Measurements from ENCODE around the gene SMARCAL1.
"Not testable (repeated sequence)": the region's sequence is repeated elsewhere in the genome, so short reads cannot be mapped to it uniquely, and the experiment has no call there.

Gene SMARCAL1

DNA sequence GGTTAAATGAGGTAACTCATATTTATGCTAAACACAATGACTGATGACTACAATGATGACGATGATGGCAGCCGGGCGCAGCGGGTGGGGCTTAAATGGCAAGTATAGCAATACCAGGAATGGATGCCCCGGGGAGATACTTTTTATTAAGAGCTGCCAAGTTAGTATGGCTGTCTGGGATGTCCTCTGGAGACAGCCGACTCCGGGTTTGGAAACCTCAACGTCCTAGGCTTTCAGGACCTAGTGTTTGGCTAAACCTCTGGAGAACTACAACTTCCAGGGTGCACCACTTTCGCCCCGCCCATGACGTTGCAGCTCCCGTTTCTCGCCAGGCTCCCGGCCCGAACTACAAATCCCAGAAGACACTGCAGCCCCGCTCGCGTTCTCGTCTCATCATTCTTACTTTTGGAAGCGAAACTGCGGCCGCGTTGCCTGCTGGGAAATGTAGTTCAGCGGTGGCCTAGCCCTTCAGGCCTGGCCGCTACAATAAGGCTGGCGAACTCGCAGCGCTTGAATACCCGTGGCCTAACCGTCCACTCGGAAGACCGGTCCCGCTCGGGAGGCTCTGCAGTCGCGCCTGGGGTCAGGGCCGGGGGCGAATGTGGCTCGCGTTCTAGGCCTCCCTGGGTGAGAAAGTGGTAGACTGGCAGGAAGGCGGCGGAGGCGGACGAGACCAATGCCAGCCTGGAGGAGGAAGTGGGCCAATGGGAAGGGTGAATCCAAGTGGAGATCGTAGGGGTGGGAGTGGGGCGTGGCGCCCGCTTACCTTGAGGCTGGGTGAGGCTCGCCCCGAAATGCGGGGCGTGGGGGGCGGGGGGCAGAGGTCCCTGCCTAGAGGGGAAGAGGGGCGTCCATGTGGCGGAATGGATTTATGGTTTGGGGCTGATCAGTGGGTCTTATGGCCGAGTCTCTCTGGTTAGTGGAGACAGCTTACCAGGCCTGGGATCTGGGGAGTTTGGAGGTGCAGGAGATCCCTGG, at the start of gene SMARCAL1:
Gene SMARCAL1 (plus strand): TSS at position 463 of the 978 bp plus-strand sequence. CDS start 2,221 bp downstream, outside the sequence.
- DNase-seq: peak; percentile 97

DNA sequence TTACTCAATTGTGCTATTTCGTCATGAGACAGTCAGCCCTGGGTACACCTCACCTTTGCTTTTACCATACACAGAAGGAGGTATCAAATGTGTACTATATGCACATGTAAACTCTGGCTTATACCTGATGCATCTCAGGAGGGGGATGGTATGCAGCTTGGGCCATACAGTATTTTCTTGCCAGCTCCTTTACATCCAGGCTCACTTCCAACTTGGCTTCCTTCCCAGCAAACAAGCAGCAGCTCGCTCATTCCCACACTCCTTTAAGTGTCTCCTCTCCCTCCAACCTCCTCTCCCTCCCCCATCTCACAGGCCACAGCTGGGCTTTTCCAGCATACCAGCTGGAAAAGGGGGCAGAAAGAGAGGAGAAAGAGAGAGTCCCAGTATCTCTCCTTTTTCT, 49.6 kb upstream of the SMARCAL1 start:
- DNase-seq: no peak

DNA sequence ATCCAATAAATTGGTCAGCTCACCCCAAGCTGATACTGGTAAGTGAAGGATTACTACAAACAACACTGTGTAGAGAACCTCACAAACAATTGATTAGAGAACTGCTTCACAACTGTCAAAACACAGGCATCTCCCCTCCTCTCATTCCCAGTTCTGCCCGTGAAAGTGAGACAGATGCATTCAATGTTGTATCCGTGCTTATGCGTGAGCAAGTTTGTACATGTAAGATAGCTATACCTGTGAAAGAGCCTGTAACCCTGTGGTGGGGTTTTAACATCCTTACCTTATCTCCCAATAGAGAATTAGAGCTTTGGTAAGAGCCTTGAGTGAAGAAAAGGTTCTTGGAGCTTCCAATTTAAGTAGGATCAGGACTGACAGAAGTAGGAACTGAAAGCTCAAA, 49.1 kb upstream of the SMARCAL1 start:
- DNase-seq: no peak

DNA sequence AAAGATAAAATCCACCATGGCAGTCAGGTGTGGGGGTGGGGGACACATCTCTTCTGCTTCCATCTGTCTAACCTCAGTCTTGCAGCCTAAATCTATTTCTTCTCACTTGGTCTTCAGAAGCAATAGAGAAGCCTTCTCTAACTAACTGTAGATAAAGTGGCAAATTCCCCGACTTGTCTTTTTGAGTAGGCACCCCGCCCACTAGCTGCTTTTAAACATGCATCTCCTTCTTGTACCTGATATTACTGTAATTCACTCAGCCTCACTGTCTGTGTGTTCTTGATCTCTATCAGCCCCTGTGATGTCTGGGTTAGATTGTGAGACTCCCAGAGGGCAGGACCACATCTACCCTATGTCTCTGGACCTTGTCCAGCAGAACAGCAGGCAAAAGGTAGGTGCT, 46.8 kb upstream of the SMARCAL1 start:
- no peak for DNase-seq

DNA sequence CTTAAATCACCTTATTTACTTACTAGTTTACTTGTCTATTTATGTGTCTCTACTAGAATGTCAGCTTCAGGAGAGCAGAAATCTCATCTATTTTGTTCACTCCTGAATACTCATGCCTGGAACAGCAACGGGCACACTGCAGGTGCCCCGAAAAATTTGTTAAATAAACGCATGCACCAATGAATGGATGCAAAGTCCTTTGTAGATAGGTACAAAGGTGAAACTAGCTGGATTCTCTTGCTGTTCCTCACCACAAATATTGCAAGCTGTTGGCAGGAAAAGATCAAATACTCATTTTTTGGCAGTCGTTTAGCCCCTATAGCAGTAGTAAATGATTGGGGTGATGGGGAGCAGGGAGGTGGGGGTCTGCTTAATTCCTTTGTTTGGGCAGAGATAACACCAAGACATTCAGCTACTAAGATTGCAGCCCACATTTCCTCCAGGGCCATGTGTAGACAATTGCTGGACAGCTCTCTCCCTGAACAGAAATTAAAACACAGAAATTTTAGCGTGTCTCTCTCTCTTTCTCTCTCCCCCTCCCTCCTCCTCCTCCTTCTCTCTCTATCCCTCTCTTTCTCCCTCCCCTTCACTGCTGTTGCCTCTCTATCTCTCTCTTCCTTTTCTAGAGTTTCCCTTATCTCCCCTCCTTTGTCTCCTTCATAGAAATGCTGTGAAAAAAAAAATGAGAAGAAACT, 45.4 kb upstream of the SMARCAL1 start:
- no peak for DNase-seq

DNA sequence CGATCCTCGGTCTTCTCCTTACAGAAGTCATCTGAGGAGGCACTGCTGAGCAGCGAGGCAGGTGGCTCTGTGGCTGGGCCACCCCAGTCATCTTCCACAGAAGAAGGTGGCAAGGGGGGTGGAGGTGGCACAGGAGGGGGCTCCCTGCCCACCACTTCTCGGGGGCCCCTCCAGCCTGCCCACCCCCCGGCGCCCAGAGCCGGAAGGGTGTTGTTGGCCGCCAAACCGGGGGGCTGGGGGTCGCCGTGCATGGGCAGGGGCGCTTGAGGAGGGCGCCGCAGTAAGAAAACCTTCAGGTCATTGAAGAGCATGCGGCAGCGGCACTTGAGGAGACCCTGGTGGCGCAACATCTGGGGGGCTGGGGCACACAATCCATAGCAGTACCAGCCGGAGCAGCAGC, 42.5 kb upstream of the SMARCAL1 start:
- no peak for DNase-seq

DNA sequence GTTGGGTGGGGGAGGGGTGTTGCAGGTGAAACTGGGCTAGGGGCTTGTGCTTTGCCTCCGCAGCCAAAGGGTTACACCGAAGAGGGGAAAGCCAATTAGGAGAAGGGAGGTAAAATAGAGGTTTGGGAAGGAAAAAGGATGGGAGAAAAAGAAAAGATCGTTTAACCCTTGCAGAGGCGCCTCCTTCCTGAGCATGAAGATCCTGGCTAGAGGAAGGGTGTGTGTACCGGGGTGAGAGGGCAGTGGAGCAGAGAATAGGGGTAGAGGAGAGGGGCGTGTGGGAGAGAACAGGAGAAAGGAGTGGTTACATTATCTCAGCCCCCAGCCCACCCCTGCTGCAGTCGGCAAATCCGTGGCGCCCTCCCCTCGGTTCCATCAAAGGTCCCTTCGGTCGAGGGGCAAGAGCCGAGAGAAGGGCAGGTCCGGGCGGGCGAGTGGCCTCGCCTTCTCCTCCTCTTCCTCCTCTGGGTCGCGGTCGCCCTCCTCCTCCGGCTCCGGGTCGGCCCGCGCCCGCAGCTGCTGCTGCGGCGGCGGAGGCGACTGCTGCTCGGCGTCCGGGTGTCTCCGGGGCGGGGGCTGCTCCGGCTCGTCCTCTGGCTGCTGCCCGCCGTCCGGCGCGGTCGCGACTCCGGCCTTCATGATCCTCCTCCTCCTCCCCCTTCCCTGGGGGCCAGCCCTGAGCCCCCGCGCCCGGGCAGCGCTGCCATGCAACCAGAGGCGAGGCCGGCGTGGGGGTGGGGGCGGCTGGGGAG, 41.1 kb upstream of the SMARCAL1 start:
- no peak for DNase-seq

DNA sequence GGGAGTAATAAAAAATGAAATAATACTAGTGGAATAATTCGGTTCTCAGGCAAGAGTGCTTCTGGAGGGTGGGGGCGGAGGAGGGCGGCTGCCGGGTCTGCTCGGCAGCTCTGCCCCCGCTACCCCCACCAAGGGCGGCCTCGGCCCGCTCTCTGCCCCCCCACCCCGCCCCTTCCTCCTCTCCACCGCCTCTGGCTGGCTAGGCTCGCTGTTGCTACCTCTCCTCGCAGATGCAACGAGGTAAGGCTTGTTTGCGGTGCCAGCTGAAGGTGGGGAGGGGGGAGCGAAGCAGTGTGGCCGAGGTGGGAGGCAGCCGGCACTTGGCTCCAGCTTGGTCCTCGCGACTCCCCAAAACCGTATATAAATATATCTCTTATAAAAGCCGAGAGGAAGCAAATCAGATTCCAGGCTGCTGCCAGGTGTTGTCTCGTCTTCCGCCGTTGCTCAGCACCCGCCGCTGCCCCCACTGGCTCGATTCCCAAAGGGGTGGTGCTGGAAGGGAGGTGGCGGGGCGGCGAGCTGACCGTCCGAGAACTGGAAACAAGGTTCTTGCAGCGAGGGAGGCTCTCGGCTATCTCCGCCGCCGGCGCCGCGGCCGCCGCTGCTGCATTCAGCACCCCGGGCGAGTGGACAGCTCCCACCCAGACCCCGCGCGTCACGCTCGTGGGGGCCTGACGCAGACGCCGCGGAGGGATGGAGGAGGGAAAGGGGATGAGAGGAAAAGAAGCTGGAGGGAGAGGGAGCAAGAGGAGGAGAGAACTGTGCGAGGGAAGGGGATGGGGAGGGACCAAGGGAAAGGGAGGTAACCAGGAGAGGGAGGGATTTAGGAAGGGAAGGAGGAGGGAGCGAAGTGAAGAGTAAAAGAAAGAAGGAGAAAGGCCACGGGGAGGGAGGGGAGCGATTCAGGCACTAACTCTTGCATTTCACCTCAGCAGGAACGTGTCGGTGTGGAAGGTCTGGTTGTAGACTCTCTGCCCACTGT, 40.3 kb upstream of the SMARCAL1 start, which contains the start of gene MARCHF4:
Gene MARCHF4 (minus strand): TSS at position 763 of the 982 bp plus-strand sequence. CDS start 2,223 bp downstream, outside the sequence.
- peak; percentile 82 for DNase-seq

DNA sequence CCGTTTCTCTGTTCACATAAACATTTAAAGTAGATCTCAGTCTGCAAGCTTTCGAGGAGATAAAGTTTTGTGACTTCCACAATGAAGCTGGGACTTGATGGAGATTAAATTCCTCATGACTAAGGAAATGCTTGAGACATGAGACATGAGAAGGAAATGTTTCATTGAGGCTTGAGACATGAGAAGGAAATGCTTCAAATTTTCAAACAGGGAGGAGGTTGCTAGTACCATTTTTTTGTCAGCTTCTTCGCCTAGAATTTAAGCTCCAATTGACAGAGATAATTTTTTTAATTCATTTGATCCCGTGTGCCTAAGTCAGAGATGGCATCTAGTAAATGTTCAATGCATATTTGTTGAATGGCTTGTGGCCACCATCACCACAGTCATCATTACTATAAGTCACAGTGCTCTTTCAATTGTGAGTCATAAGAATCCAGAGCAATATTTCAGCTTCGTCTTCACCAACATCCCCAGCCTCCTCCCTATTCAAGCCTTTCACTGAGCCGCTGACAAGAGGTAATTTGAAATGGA, 39.5 kb upstream of the SMARCAL1 start:
- no peak for DNase-seq

DNA sequence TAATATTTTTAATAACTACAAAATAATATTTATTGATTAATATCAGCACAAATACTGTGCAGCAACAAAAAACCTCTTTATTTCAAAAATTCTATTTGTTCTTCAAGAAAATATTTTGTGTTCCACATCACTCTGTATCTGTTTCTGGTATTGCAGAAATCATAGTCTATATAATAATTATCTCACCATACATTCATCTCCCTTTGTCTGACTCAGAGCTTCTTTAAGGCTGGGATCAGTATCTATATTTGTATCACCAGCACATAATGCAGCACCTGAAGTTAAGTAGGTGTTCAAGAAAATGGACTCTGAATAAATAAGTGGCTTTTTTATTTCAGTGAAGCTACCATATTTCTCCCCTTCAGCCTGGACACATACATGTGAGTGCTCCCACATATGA, 38.4 kb upstream of the SMARCAL1 start:
- DNase-seq: no peak

DNA sequence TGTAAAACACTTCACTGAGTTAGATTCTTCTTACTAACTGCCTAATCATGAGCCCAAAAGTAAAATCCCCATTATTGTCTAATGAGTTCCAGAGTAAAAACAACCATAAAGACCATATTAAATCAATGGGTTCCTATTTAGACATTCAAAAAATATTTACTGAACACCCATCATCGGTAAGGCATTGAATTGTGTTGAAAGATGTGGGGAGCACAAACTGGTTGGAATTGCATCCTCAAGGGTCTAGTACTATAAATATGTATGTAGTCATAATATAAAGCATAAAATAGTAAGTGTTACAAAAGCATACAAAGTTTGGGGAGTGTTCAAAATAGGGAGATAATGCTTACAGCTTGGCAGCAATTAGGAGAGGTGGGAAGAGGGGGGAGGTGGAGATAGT, 37.0 kb upstream of the SMARCAL1 start:
- DNase-seq: no peak

DNA sequence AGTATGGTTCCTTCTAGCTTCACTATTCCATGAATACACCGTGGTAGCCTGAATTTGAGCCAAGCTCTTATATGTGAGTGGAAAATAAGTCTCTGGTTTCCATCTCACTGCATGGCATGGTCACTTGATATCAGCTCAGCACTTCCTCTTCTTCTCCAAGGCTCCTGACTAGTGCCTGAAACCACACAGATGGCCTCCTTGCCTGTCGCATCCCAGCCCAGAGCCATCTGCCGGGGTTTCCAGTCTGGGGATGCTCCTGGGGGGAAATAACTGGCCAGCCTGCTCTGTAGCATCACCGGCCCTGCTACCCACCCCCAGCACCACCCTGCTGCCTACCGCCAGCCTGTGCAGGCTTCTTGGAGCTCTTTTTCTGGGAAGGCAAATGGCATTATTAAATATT, 32.3 kb upstream of the SMARCAL1 start:
- no peak for DNase-seq

DNA sequence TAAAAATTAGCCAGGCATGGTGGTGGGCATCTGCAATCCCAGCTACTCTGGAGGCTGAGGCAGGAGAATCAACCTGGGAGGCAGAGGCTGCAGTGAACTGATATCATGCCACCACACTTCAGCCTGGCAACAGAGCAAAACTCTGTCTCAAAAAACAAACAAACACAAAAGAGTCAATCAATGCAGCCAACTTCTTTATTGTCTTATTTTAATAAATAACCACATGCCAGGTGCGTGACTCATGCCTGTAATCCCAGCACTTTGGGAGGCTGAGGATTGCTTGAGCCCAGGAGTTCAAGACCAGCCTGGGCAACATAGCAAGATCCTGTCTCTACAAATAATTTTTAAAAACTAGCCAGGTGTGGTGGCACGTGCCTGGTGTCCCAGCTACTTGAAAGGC, 27.9 kb upstream of the SMARCAL1 start:
- DNase-seq: not testable (repeated sequence)

DNA sequence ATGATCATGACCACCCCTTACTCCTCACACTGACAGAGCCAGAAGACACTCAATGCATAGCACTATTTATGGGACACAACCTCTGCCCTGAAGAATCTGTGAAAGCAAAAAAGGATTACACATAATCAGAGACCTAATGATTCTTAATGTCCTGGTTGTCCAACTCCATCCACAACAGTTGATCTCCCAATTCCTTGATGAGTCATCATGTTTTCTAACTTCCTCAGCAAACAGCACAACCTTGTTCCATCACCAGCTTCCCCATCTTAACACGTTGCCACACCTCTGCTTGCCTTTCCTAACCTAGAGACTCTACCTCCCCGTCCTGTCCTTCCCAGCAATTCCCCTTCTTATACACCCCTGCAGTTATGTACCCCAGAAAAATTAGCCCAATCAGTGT, 26.8 kb upstream of the SMARCAL1 start:
- no peak for DNase-seq

DNA sequence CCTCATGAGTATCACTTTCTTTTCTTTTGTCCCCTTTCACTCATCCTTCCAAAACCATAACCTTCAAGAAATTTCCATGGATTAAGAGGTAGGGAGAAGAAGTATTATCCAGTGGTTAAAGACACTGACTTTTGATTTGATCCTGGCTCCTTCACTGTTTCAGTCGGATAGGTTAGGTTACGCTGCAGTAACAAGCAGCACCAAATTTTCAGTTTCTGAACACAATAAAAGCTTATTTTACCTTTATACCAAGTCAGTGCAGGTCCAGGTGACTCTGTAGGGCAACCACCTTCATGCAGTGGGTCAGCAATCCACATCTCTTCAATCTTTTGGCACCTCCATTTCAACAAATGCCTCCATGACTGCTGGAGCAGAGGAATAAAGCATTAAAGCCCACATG, 25.0 kb upstream of the SMARCAL1 start:
- no peak for DNase-seq

DNA sequence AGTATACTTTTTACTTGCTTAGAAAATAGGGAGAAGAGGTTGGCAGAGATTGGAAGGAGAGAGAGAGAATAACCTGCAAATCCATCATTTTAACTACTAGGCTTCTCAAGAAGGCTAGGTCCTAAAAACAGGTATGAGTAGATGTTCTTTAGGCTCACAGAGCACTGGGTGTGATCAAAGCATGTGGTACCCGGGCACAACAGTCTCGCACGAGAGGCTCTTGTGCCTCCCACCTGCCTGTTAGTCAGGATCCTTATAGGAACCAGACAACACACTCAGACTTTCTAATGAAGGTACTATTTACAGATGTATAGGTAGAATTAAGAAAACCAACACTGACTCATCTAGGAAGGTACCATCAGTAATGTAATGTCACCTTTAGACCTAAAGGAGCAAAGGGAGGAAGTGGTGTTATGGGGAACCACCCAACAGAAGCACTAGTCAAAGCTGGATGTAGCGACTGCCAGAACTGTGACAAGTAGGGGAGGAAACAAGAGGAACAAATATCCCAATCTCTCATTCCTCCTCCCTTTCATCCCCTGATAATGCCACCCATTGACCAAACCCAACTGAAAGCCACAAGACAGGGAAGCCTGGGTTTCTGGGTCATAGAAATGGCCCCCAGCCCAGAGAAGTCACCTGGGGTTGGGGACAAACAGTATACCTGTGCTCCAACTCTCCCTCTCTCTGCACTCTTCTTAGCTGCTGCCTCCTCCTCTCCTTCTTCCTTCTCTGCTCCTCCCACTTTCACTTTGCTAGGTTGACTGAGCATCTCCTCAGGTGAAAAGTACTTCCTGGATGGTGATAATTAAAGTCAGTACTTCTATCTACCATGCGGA, 24.0 kb upstream of the SMARCAL1 start:
- DNase-seq: no peak

DNA sequence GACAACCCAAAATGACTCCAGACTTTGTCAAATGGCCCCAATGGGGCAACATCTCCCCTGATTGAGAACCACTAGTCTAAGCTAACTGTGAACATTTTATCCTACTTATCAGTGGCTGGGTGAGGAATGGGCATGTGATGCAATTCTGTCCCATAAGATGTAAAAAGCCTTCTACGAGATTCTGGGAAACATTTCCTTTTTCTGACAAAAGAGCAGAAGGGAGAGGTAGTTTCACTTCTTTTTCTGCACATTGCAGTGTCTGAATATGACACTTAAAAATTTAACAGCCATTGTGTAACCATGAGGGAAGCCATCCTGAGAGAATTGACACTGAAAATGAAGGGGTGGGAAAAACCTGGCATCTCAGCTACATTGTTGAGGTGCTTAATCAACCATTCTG, 22.7 kb upstream of the SMARCAL1 start:
- DNase-seq: no peak

DNA sequence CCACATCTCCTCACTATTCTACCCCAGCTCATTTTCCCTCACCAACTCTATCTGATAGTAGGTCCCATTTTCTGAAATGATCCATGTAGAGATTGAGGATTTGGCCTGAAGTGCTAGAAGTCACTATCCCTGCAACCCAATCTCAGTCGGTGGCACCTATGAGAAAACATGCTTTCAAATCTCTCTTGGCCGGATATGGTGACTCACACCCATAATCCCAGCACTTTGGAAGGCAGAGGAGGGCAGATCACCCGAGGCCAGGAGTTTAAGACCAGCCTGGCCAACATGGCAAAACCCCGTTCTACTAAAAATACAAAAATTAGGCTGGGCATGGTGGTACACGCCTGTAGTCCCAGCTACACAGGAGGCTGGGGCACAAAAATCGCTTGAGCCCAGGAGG, 20.9 kb upstream of the SMARCAL1 start:
- DNase-seq: no peak

DNA sequence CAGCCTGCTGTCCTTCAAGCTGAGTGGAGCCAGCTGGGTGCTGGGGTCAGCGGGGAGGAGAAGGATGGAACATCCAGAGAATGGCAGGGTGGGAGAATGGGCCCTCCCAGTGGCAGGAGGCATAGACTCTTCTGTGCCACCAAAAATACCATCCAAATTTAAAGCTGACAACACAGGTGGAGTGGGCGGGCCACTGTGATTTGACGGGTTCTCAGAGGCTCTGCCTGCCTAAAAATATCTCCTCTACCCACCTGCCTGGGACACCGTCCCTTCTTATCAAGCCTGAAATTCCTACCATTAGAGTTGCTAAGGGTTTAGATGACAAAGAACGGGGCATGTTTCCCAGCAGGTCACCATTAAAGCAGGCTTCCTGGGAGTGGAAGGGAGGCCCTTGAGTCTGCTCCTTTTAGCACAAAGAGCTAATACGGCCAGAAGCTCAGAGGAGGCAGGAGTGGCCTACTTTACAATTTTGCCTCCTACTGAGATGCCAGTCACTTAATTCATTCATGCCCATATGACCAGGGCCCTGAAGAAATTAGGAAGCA, 20.2 kb upstream of the SMARCAL1 start:
- DNase-seq: no peak

All from DMS153 (cell line).